ENCODE measurements around the gene RAD51D. TPM values are rescaled to one million over a fixed set of nuclear protein-coding genes. Genes with fewer than 3 reads are reported as not detected.

The RAD51D gene
- total and polyA plus RNA-seq, 2 donors (not counting 3 experiments of a cell fraction or from before 2014, with no cell fraction given): 15.5 to 27.9 TPM

- CTCF ChIA-PET: interaction anchor here (1.2 kb wide), 1 partner anchor 15 kb away, joined by 3 read pairs; no protein-coding TSS in a partner anchor
- Histone ChIP-seq H4K20me1 (replicated peaks; ENCODE audit: control insufficient read depth, extremely low read depth, insufficient read depth, low read length) (no peaks in the 10 kb centered on the region), H3K27ac (ENCODE audit: insufficient read depth, low read depth, low read length) (no peak overlapping the region), H3K4me1 (ENCODE audit: control insufficient read depth, extremely low read depth, insufficient read depth, low read length) (no peaks in the 10 kb centered on the region), H3K4me2 (ENCODE audit: insufficient read depth, low read length) (no peak overlapping the region), H3K9me1 (replicated peaks; ENCODE audit: control insufficient read depth, extremely low read depth, insufficient read depth, low read length) (no peaks in the 10 kb centered on the region), H2AFZ (ENCODE audit: low read depth, low read length) (no peak overlapping the region), H3K9me3 (replicated peaks; ENCODE audit: control insufficient read depth, insufficient read depth, low read length) (no peaks in the 10 kb centered on the region), H3K9ac (replicated peaks; ENCODE audit: extremely low read depth, insufficient read depth, low read length) (no peak overlapping the region), H3K79me2 (ENCODE audit: control insufficient read depth, insufficient read depth, low read length) (no peaks in the 10 kb centered on the region), H3K27me3 (ENCODE audit: control insufficient read depth in 2 of 2, insufficient read depth in 2 of 2, low read length in 2 of 2) (no peaks in the 10 kb centered on the region), H3K36me3 (ENCODE audit: control insufficient read depth in 2 of 2, extremely low read depth in 1 of 2, insufficient read depth in 2 of 2, low read length in 2 of 2) (peaks cover 4 to 19% of the 10 kb centered on the region in 2 experiments), H3K4me3 (replicated peaks in 1 of 3; ENCODE audit: insufficient read depth in 1 of 3, low read depth in 1 of 3, low read length in 3 of 3) (no peak overlapping the region)
- intact Hi-C loops (cut with micrococcal nuclease): no loop called here
- FAIRE-seq: no peak
- no TSS peak for BruUV-seq (replicated peaks)
- dilution Hi-C loops (cut with MboI; ENCODE audit: extremely low pct_ligation_motif_present, low sequenced_read_pairs): loop anchor here (25.0 kb wide), 1 partner anchor 118 kb away; the partner anchor contains the start of gene LIG3
- no peak for TF ChIP-seq POLR2AphosphoS5 (IDR thresholded peaks at IDR 0.05; ENCODE audit: insufficient read depth, low read depth, low read length)
- no peak for TF ChIP-seq POLR2A (IDR thresholded peaks at IDR 0.05; ENCODE audit: low read depth, low read length)
- TF ChIP-seq, protein P1, sequence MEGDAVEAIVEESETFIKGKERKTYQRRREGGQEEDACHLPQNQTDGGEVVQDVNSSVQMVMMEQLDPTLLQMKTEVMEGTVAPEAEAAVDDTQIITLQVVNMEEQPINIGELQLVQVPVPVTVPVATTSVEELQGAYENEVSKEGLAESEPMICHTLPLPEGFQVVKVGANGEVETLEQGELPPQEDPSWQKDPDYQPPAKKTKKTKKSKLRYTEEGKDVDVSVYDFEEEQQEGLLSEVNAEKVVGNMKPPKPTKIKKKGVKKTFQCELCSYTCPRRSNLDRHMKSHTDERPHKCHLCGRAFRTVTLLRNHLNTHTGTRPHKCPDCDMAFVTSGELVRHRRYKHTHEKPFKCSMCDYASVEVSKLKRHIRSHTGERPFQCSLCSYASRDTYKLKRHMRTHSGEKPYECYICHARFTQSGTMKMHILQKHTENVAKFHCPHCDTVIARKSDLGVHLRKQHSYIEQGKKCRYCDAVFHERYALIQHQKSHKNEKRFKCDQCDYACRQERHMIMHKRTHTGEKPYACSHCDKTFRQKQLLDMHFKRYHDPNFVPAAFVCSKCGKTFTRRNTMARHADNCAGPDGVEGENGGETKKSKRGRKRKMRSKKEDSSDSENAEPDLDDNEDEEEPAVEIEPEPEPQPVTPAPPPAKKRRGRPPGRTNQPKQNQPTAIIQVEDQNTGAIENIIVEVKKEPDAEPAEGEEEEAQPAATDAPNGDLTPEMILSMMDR (IDR thresholded peaks at IDR 0.05; ENCODE audit: extremely low read depth in 1 of 2, insufficient read depth in 1 of 2, low read depth in 1 of 2, low read length in 2 of 2): no peak
- no peak for TF ChIP-seq FOS (IDR thresholded peaks at IDR 0.05; ENCODE audit: borderline replicate concordance, insufficient read depth, low read length)
- no peak for TF ChIP-seq GATA2 (IDR thresholded peaks at IDR 0.05; ENCODE audit: insufficient read depth, insufficient read length, low read depth, low read length)
- TF ChIP-seq JUN (IDR thresholded peaks at IDR 0.05; ENCODE audit: borderline replicate concordance, insufficient read depth, insufficient read length, low read depth): no peak
- DNase-seq (ENCODE audit: low read depth, low spot score): no peak
- POLR2A ChIA-PET: no interaction called here
Observed at GRCh38 chr17:35104844-35105450, 14.7 kb downstream of the RAD51D start.

Data from endothelial cell of umbilical vein (primary cell).